Panc1 (cell line): ENCODE results near the gene OR2H2. TPM values are rescaled to one million over a fixed set of nuclear protein-coding genes. Genes with fewer than 3 reads are reported as not detected.

Source experiments
- ATAC-seq: fragments of 200-7000 bp; cut with Tn5 transposase; 2 replicates; pipeline ENCODE4 v1.9.1; 2020; ENCODE audit warnings: mild to moderate bottlenecking, moderate library complexity
- BruUV-seq: library from RNA; stranded (reverse); fragments of 400-500 nt; replicated peaks from 2 replicates; lab custom pipeline; 2021; lab: Mats Ljungman, UMichigan
- CTCF ChIA-PET: fragments of 300-600 bp; sonication (Branson Sonifier 250); formaldehyde crosslinking; loops from one replicate; lab custom pipeline; 2022; ENCODE audit warnings: antibody characterized with exemption; lab: Charles Lee
- POLR2A ChIA-PET: fragments of 300-600 bp; sonication (Branson Sonifier 250); formaldehyde crosslinking; loops from one replicate; lab custom pipeline; 2022; ENCODE audit warnings: antibody characterized with exemption; lab: Charles Lee
- DNase-seq: peaks from one replicate; pipeline ENCODE4 v3.0.0-alpha.2; 2010; ENCODE audit warnings: low read depth, low spot score
- H3K27ac ChIP-seq: 2 replicates; pipeline ENCODE4 v1.5.1; 2011; ENCODE audit warnings: mild to moderate bottlenecking, low read length, inconsistent platforms
- H3K27me3 ChIP-seq: fragments of 200-500 bp; sonication (Bioruptor generic); 2 replicates; pipeline ENCODE4 v1.6.0; 2014; ENCODE audit warnings: low read length, inconsistent platforms; ENCODE audit not compliant: control insufficient read depth, insufficient read depth
- H3K36me3 ChIP-seq: fragments of 200-500 bp; sonication (Bioruptor generic); 2 replicates; pipeline ENCODE4 v1.5.1; 2014; ENCODE audit warnings: inconsistent platforms, mild to moderate bottlenecking, low read length, moderate library complexity; ENCODE audit not compliant: control insufficient read depth, insufficient read depth
- H3K4me1 ChIP-seq: 2 replicates; pipeline ENCODE4 v1.5.1; 2011; ENCODE audit warnings: inconsistent platforms, mild to moderate bottlenecking, low read length, moderate library complexity; ENCODE audit not compliant: control insufficient read depth, insufficient read depth
- H3K4me3 ChIP-seq, 2 experiments: 2 replicates each; pipeline ENCODE4 v1.5.1; 2011 to 2012; ENCODE audit warnings: low read depth in 2 of 2, low read length in 2 of 2, mild to moderate bottlenecking in 2 of 2, inconsistent platforms in 1 of 2, moderate library complexity in 1 of 2
- H3K9me3 ChIP-seq: fragments of 200-500 bp; sonication (Bioruptor generic); 2 replicates; pipeline ENCODE4 v1.5.1; 2014; ENCODE audit warnings: low read depth, mild to moderate bottlenecking, inconsistent platforms, low read length, moderate library complexity; ENCODE audit not compliant: control insufficient read depth, insufficient read depth
- POLR2AphosphoS5 ChIP-seq: IDR thresholded peaks from 2 replicates; pipeline ENCODE4 v1.6.1; 2012; ENCODE audit warnings: mild to moderate bottlenecking, low read depth, low read length, moderate library complexity
- SIN3A ChIP-seq: IDR thresholded peaks from 2 replicates; pipeline ENCODE4 v1.6.1; 2012; ENCODE audit warnings: low read depth, mild to moderate bottlenecking, low read length, moderate library complexity, borderline replicate concordance; ENCODE audit not compliant: insufficient read depth
- TCF7L2 ChIP-seq: IDR thresholded peaks from 2 replicates; pipeline ENCODE4 v1.6.1; 2011; ENCODE audit warnings: mild to moderate bottlenecking, low read depth, low read length, inconsistent platforms
- in situ Hi-C: cut with HindIII; loops from 2 replicates; pipeline ENCODE4 v1.10.0; 2016; ENCODE audit warnings: low sequenced_read_pairs, low pct_unique_long_range_greater_than_20kb
- intact Hi-C: fragments of 100-400 bp; cut with micrococcal nuclease; formaldehyde crosslinking; loops from one replicate; pipeline ENCODE4 v1.10.0; 2022; ENCODE audit not compliant: unreplicated experiment
- total RNA-seq: library from RNA; stranded (reverse); gene quantifications from one replicate; pipeline ENCODE4 v1.2.1, GENCODE V29; 2021; ENCODE audit not compliant: unreplicated experiment
- TF ChIP-seq, protein P1 (sequence below): fragments of 450-650 bp; IDR thresholded peaks from 2 replicates; pipeline ENCODE4 v1.5.1; 2017; ENCODE audit warnings: mild to moderate bottlenecking
- TF ChIP-seq, protein P2 (sequence below), 2 experiments: IDR thresholded peaks; 2 replicates each; pipeline ENCODE4 v1.6.1; 2011 to 2012; ENCODE audit warnings: low read depth in 2 of 2, control low read depth in 1 of 2, low read length in 1 of 2, mild to moderate bottlenecking in 1 of 2, moderate library complexity in 1 of 2; ENCODE audit not compliant: insufficient read depth in 1 of 2

OR2H2 gene
- total RNA-seq, 1 experiment from 2014 or later = not detected

DNA sequence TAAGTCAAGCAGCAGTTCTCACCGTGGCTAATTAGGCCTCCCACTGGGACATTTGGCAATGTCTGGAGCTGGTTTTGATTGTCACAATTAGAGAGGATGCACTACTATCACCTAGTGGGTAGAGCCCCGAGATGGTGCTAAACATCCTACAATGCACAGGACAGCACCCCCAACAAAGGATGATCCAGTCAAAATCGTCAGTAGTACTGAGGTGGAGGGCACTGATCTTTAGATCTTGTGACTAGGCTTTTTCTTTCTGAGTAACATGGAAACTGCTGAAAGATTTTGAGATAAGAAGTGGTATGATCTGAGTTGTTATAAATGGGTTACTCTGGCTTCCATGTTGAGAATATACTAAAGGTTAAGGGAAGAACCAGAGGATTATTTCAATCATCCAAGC is 37.3 kb upstream of the OR2H2 start:
- BruUV-seq = no TSS peak
- DNase-seq (no peak), ATAC-seq (no peak)
- H3K27me3 ChIP-seq = peaks cover 3% of the 10 kb centered on the region
- H3K36me3 ChIP-seq = no peaks in the 10 kb centered on the region
- no peaks in the 10 kb centered on the region for H3K4me1 ChIP-seq
- POLR2A ChIA-PET = no interaction called here
- H3K9me3 ChIP-seq = no peaks in the 10 kb centered on the region
- CTCF ChIA-PET = no interaction called here
- H3K4me3 ChIP-seq = no peak overlapping the region
- TF ChIP-seq, protein P1, sequence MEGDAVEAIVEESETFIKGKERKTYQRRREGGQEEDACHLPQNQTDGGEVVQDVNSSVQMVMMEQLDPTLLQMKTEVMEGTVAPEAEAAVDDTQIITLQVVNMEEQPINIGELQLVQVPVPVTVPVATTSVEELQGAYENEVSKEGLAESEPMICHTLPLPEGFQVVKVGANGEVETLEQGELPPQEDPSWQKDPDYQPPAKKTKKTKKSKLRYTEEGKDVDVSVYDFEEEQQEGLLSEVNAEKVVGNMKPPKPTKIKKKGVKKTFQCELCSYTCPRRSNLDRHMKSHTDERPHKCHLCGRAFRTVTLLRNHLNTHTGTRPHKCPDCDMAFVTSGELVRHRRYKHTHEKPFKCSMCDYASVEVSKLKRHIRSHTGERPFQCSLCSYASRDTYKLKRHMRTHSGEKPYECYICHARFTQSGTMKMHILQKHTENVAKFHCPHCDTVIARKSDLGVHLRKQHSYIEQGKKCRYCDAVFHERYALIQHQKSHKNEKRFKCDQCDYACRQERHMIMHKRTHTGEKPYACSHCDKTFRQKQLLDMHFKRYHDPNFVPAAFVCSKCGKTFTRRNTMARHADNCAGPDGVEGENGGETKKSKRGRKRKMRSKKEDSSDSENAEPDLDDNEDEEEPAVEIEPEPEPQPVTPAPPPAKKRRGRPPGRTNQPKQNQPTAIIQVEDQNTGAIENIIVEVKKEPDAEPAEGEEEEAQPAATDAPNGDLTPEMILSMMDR = no peak
- TF ChIP-seq, protein P2, sequence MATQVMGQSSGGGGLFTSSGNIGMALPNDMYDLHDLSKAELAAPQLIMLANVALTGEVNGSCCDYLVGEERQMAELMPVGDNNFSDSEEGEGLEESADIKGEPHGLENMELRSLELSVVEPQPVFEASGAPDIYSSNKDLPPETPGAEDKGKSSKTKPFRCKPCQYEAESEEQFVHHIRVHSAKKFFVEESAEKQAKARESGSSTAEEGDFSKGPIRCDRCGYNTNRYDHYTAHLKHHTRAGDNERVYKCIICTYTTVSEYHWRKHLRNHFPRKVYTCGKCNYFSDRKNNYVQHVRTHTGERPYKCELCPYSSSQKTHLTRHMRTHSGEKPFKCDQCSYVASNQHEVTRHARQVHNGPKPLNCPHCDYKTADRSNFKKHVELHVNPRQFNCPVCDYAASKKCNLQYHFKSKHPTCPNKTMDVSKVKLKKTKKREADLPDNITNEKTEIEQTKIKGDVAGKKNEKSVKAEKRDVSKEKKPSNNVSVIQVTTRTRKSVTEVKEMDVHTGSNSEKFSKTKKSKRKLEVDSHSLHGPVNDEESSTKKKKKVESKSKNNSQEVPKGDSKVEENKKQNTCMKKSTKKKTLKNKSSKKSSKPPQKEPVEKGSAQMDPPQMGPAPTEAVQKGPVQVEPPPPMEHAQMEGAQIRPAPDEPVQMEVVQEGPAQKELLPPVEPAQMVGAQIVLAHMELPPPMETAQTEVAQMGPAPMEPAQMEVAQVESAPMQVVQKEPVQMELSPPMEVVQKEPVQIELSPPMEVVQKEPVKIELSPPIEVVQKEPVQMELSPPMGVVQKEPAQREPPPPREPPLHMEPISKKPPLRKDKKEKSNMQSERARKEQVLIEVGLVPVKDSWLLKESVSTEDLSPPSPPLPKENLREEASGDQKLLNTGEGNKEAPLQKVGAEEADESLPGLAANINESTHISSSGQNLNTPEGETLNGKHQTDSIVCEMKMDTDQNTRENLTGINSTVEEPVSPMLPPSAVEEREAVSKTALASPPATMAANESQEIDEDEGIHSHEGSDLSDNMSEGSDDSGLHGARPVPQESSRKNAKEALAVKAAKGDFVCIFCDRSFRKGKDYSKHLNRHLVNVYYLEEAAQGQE (IDR thresholded peaks at IDR 0.05; ENCODE audit: insufficient read depth in 1 of 2, low read depth in 2 of 2, low read length in 1 of 2) = no peak
- TF ChIP-seq SIN3A (no peak), TCF7L2 (no peak), POLR2AphosphoS5 (no peak)
- in situ Hi-C loops (no loop called here), intact Hi-C loops (no loop called here)
- no peak overlapping the region for H3K27ac ChIP-seq

DNA sequence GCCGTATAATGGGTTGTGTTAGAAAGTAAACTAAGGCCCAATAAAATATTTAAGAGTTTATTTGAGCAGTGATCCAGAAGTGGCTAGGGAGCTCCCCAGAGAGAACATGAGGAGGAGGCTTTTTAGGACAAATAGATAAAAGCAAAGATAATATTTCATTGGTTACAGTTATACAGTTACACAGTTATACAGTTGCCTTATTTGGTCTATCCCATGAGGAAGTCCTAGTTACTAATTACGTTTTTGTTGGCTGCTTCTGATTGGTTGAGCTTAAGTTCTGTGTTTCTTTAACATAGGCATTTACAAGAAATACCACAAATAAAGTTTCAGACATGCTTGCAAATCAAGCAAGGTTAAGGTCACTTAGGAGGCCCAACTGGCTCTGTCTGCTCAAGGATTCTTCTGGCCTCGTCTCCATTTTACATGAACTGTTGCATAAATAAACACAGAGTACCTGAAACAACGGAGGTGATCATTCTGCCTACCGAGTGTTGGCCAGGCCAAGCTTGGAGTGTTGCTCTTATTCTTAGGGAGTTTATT is 32.3 kb upstream of the OR2H2 start:
- Histone ChIP-seq H3K4me3 (no peak overlapping the region), H3K27me3 (no peaks in the 10 kb centered on the region), H3K9me3 (no peaks in the 10 kb centered on the region), H3K27ac (no peak overlapping the region), H3K4me1 (no peaks in the 10 kb centered on the region), H3K36me3 (no peaks in the 10 kb centered on the region)
- in situ Hi-C loops (no loop called here), intact Hi-C loops (no loop called here)
- no peak for ATAC-seq
- ChIA-PET POLR2A (no interaction called here), CTCF (no interaction called here)
- DNase-seq = no peak
- no peak for TF ChIP-seq SIN3A
- TF ChIP-seq TCF7L2 = no peak
- no peak for TF ChIP-seq POLR2AphosphoS5
- TF ChIP-seq, protein P1 = no peak
- TF ChIP-seq, protein P2 (IDR thresholded peaks at IDR 0.05; ENCODE audit: insufficient read depth in 1 of 2, low read depth in 2 of 2, low read length in 1 of 2) = no peak
- BruUV-seq = no TSS peak
